GM18951 (cell line): Measurements from ENCODE around the gene PARP11.

ENCODE experiments used
- POLR2A ChIP-seq: IDR thresholded peaks from 4 replicates; pipeline ENCODE4 v1.6.1; 2011; ENCODE audit warnings: mild to moderate bottlenecking; ENCODE audit not compliant: insufficient read length, insufficient read depth; ENCODE audit errors: extremely low read depth
- in situ Hi-C: fragments of 300-500 bp; cut with MboI; formaldehyde crosslinking; loops from one replicate; pipeline ENCODE4 v1.12.0; 2022; ENCODE audit warnings: low sequenced_read_pairs, mixed read lengths, inconsistent platforms; ENCODE audit not compliant: unreplicated experiment

PARP11 gene

DNA sequence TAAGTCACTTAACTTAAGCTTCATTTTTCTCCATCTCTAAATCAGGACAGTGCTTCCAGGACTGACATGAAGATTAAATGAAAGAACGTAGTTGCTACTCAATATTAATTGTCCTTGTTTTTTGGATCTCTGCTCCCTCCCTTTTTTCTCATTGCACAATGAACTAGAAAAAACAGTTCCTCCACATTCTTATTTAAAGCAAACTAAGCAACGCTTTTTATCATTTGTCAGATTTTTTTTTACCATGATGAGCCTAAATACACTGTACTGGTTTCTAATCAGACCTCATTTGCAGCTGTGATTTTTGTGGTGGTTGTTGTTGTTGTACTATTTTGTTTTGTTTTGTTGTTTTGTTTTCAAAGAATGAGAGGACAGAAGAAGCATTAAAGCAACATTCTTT lies 23.2 kb upstream of the PARP11 start:
- in situ Hi-C loops: loop anchor here (10.0 kb wide), 1 partner anchor 388 kb away; no protein-coding TSS in a partner anchor

DNA sequence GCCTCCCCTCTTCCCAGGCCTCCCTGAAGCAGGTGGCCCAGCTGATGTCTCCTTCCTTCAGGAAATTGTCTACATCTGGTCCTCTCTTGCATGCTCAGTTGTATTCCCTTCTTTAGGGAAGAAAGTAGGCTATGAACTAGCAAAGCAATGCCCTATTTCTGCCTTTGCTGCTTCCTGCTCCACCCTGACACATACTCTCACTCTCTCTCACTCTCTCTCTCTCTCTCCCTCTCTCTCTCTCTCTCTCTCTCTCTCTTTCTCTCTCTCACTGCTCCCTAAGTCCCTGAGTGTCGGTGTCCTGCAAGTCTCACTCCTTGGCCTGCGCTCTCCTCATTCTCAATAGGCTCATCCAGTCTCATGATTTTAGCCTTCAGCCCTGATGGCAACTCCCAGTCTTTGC lies 19.4 kb upstream of the PARP11 start:
- TF ChIP-seq POLR2A: no peak
- in situ Hi-C loops: loop anchor here (10.0 kb wide), 1 partner anchor 392 kb away; no protein-coding TSS in a partner anchor

More for the DNA sequence above, 23.2 kb upstream of the PARP11 start:
- TF ChIP-seq POLR2A: no peak

DNA sequence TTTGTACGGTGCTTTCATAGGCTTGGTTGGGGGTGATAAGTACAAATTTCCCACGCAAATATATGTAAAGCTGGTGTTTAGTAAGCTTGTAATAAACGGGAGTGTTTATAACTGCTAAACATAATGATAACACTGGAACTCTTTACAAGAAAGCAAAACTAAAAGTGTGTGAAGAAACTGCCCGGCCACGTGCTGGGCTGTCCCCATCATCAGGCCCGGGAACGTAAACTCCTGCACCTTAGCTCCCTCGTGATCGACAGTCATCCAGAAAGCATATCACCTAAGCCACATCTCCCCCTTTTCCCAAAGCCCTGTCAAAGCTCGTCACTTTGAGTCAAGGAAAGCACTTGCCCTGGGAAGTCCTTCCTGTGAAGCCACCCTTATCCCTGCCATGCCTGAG lies 18.0 kb upstream of the PARP11 start:
- in situ Hi-C loops: loop anchor here (10.0 kb wide), 1 partner anchor 394 kb away; no protein-coding TSS in a partner anchor
- no peak for TF ChIP-seq POLR2A

DNA sequence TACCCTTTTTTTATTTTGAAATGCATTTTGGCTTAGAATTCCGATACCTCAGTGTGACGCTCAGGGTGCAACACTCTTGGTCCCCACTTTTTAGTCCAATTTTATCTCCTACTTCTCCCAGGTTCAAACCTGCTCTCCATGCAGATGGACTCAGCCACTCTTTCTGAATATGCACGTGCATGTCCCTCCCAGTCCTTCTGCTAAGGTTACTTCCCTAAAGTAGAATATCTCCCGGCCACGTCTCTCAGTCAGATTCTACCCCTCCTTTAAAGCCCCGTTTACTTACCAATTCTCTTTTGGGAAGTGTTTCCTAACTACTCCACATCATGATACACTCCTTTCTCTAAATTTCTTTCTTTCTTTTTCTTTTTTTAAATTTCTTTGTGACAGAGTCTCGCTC lies 15.5 kb upstream of the PARP11 start:
- in situ Hi-C loops: no loop called here
- TF ChIP-seq POLR2A: no peak

DNA sequence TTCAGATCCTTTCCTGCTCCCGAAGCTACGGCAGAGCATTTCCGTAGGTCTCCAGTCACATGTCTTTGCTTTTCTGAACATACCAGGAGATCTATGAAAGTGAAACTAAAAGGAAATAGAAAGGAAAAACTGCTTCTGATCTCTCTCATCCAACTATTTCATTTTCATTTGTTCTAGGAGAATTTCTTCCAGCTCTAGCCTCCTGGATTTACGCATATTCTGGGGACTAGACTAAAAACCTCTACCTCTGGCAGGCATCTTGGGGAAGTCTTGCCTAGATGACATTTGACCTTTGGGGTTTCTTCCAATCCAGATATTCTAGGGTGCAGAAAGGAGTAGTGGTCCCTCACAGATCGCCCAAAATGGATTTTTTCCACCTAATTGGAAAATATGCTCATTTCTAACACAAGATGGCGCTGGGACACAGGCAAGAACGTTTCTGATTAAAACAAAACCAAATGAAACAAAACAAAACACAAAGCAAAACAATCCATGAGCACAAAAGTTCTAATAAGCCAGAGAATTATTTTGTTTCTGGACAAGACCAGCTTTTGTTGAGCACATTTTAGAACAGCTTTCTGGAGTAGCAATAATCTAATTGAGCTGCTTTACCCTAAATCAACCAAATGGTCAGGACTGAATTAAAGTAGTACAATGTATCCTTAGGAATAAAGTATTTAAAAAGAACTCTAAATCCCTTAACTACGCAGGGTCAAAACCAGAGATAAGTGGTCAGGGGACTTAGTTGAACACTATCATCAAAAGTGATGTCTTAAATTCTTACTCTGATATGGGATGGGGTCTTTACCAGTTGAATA lies 12.3 kb upstream of the PARP11 start:
- in situ Hi-C loops: no loop called here
- no peak for TF ChIP-seq POLR2A

DNA sequence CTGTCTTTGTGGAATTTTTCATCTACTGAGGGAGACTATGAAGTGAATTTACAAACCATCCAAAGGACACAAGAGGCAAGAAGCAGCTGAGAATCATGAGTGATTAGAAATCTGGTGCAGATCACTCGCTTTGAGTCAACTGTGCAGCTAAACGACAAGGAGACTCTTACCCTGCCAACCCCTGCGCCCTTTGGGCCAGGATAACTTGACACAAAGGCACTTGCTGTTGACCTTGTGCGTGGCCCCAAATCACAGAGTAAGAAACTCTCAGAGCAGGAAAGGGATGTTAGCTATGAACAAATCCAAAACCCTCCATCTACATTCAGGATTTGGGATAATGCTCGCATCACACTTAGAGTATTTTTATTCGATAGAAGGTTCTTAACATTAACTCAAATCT lies 11.5 kb upstream of the PARP11 start:
- no peak for TF ChIP-seq POLR2A
- in situ Hi-C loops: no loop called here

DNA sequence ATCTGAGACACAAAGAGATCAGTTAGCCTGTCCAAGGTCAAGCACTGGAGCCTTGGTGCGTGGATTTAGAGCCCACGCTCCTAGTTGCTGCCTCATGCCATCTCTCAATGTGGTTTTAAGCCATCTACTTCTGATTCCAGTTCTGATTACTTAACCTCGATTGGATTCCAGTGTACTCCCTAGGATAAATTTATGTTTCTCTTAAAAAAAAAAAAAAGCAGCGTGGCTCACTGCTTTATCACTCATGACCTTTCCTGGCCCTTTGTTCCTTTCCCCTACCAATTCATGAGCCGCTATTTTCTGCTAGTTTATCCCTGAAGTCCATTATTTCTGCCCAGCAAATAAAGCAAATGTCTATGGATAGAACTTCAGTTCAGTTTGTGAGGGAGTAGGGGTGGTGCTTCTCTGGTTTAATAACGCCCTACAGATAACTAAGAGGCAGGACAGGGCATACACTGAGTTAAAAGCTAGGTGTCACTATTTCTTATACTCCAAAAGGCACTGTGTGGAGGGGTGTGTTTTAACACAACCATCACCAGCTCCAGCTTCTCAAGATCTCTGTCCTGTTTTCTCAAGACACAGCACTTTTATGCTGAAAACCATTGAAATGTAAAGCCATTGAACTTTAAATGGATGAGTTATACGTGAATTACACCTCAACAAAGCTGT lies 9.8 kb upstream of the PARP11 start:
- TF ChIP-seq POLR2A: no peak
- in situ Hi-C loops: no loop called here

DNA sequence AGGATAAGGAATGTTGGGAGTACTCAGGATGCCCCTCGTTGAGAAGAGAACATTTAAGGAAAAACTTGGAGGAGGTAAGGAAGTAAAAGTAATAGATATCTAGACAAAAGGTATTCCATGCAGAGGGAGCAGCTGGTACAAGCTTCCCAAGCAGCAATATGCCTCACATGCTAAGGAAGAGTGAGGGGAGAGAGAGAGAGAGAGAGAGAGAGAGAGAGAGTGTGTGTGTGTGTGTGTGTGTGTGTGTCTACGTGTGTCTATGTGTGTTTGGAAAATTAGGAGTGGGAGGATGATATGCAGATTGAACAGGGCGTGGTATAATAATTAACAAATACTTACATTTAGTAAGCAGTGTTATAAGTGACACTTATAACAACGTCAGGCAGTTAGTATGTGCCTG lies 9.2 kb upstream of the PARP11 start:
- in situ Hi-C loops: no loop called here

DNA sequence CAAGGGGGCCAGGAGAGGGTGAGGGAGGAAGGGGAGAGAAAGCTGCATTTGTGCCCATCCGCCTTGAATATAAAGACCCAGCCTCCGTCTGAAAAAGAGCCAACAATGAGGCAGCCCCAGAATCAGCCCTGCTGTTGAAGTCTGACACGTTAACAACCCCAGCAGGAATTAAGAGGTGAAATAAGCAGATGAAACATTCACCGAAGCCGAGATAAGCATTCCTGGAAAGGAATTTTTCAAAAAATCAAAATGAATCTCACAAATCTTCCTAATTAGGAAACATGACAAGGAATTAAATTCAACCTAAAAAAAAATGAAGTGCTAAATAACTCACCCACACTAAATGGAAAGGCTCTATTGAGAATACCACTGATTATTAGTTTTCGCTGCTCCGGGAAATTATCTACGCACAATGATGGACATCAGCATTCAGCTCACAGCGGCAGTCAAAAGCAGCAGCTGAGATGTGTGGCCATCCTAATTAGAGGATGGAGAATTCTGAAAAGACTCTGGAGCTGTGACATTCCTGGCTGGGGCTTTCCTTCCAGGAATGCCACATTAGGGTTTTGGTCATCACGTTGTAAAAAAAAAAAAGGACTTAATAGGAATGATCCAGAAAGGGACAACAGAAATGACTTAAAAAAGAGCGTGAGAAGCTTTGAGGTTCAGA lies 8.2 kb upstream of the PARP11 start:
- in situ Hi-C loops: no loop called here
- TF ChIP-seq POLR2A: no peak

More for the DNA sequence above, 9.2 kb upstream of the PARP11 start:
- no peak for TF ChIP-seq POLR2A

DNA sequence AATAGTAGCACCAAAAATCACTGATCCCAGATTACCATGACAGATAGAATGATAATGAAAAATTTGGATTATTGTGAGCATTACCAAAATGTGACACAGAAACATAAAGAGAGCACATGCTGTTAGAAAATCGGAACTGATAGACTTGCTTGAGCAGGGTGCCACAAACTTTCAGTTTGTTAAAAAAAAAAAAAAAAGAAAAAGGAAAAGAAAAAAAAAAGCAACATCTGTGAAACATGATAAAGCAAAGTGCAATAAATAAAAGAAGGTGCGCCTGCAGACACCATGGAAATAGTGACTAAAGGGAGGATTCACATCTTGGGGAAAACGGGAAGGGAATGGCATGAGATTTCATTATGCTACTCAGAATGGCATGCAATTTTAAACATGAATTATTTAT lies 6.6 kb upstream of the PARP11 start:
- no peak for TF ChIP-seq POLR2A
- in situ Hi-C loops: no loop called here

DNA sequence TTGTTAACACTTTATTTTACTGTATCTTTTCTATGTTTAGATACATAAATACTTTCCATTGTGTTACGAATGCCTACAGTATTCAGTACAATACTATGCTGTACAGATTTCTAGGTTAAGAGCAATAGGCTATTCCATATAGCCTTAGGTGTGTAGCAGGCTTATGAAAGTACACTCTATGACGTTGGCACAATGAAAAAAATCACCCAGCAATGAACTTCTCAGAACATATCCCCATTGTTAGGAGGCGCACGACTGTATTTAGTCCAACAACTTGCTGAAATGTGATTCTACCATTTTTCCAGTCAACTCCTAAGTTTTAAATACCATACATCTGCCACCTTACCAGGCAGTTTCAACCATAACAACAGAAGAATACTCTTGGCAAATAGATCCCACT lies 1.8 kb downstream of the PARP11 start:
- TF ChIP-seq POLR2A: no peak
- in situ Hi-C loops: no loop called here

DNA sequence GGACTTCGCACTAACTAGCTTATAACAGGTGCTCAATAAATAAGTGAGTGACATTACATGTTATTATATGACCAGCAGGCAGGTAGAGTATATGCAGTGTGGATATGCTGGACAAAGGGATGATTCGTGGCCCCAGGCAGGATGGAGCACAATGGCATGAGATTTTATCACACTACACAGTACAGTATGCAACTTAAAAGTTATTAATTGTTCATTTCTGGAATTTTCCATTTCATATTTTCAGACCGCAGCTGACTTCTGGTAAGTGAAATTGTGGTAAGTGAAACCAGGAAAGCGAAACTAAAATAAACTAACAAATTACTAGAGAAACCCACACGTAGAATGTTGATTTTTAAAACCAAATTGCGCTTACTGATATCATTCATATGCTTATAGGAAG lies 3.3 kb downstream of the PARP11 start:
- TF ChIP-seq POLR2A: no peak
- in situ Hi-C loops: no loop called here

DNA sequence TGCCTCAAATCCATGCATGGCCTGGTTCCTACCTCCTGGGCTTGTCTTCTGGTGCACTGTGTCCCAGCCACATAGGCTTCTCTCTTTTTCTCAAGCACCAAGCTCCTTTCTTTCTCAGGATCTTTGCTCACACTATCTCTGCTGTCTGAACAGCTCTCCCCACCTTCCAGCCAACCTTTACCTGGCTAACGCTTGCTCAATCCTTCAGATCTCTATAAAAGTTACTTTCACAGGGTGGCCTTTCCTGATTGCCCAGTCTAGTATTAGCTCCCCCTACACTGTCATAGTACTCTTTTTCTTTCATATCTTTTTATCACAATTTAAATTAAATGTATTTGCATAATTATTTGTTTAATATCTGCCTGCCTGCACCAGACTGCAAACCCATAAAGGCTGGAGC lies 3.8 kb downstream of the PARP11 start:
- no peak for TF ChIP-seq POLR2A
- in situ Hi-C loops: no loop called here

DNA sequence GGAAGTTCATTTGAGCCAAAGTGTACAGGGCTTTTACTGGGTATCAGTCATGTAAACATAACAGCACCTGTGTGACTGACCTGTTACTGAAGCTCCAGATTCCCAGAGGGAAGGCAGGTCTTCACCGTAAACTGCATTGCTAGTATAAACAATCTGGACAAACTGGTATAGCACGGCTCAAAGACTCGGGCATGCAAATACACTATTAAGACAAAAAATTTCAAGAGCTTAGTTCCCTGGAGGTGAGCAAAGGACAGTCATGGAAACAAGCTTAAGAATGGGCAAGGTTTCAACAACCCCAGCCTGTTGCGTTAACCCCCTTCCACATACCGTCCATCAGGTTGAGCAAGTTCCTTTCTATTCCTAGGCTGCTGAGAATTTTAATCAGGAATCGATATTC lies 9.4 kb downstream of the PARP11 start:
- no peak for TF ChIP-seq POLR2A
- in situ Hi-C loops: no loop called here

DNA sequence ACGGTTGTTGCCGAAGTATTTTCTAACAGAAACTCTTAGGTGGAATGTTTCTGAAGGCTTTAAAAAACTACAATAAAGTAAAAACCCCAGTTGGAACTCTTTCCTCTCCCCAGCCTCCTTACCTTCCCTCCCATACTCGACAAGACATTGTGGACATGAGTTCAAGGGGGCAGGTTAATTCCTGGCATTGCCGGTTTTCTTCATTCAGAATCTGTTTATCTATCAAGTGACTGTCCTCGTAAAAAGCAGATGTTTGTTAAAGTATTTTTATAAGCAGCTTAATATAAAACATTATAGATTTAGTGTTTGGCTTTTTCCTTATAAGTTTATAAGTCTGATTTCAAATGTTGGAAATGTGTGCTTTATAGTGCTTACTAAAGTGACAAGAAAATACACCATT lies 30.7 kb downstream of the PARP11 start:
- no peak for TF ChIP-seq POLR2A
- in situ Hi-C loops: no loop called here
